ENCODE measurements around the gene ITGAV.
A peak's percentile ranks its signal among the peaks of the same experiment; 100 is the strongest.

ITGAV gene

DNA sequence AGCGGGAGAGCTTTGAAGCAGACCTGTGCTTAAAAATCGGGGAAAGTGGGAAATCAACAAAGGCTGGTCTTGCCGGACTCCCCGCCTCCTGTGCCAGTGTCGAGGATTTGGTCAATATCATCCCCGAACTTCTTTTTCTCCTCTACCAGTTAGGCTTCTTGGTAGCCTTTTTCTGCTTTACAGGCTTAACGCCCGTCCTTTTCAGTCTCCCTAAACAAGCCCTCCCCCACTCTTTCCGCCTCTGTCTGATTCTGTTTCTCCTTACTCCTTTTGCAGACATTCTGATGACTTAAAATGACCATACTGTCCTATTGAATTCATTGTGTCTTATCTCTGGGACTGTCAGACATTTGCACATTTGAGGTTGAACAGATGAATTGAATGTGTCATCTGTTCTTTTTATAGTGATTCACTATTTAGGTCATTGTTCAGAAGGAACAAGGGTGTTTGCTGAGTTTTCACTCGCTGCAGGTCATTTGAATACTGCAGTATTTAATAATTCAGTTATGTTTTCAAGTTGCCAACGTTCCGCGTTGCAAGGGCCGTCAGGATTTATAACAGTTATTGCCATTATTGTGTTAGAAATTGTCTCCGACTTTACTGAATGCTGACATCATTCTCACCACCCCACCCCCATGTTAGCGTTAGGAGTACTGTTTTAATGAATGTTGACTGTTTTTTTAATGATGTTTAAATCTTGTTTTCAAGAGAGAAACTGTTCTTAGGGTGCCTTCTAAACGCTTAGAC is 1.1 kb downstream of the ITGAV start:
- TF ChIP-seq GATA3 (IDR thresholded peaks at IDR 0.05; ENCODE audit: low read depth, low read length) (peak; percentile 89), GATA2 (IDR thresholded peaks at IDR 0.05; ENCODE audit: low read depth, low read length) (peak; percentile 90)

DNA sequence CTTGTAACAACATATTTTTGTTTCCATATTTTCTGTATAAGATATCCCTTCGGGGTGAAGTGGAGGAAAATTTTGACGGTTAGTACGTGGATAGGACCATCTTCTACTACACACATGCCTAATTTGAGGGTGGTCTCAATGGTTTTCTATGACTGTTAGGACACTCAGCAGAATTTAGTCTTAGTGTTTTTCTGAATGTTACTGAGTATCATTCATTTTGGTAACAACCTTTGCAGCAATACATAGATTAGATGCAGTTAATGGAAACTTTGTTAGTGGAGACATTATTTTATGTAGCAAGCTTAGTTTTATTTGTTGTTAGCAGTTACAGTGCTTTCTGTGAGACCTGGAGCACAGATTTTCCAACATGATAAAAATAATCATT is 1.6 kb downstream of the ITGAV start:
- no peak for TF ChIP-seq GATA2 (IDR thresholded peaks at IDR 0.05; ENCODE audit: low read depth, low read length)
- TF ChIP-seq GATA3 (IDR thresholded peaks at IDR 0.05; ENCODE audit: low read depth, low read length), result no peak

DNA sequence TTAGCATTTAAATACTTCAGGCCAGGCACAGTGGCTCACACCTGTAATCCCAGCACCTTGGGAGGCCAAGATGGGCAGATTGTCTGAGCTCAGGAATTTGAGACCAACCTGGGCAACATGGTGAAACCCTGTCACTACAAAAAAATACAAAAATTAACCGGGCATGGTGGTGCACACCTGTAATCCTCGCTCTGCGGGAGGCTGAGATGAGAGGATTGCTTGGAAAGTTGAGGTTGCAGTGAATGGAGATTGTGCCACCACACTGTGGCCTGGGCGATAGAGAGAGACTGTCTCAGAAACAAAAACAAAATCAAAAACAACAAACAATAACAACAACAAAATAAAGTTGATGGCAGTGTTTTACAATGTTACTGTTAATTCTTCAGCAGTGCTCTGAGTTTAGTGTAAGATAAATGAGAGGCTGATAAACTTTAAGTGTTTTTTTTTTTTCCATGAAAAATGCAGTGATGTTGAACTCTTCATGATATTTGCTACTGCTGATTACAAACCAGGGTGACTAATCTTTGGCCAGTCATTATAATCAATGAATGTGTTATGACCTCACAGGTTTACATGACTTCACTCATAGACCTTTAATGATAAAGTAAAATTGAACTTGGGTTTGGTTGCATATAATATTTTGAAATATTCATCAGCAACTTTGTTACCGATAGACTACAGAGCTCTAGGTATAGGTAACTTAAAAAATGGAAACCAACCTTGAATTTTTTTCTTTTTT is 2.5 kb downstream of the ITGAV start:
- no peak for TF ChIP-seq GATA3 (IDR thresholded peaks at IDR 0.05; ENCODE audit: low read depth, low read length)

DNA sequence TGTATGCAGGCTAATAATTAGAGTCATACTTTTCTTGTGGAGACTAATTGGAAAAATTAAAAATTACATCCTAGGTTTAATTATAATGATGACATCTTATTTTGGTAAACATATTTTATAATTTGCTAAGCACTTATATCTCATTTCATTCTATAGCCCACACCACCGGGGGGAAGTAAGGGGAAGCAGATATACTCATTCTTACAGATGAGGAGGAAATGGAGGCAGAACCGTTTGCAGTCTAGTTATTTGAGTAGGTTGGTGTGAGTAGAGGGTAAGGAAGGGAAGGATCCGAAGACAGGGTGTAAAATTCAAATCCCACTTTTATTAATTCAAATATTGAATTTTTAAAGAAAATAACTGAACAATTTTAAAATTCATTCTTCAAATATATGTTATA is 3.7 kb downstream of the ITGAV start:
- TF ChIP-seq GATA2 (IDR thresholded peaks at IDR 0.05; ENCODE audit: low read depth, low read length), result no peak
- TF ChIP-seq GATA3 (IDR thresholded peaks at IDR 0.05; ENCODE audit: low read depth, low read length), result no peak

DNA sequence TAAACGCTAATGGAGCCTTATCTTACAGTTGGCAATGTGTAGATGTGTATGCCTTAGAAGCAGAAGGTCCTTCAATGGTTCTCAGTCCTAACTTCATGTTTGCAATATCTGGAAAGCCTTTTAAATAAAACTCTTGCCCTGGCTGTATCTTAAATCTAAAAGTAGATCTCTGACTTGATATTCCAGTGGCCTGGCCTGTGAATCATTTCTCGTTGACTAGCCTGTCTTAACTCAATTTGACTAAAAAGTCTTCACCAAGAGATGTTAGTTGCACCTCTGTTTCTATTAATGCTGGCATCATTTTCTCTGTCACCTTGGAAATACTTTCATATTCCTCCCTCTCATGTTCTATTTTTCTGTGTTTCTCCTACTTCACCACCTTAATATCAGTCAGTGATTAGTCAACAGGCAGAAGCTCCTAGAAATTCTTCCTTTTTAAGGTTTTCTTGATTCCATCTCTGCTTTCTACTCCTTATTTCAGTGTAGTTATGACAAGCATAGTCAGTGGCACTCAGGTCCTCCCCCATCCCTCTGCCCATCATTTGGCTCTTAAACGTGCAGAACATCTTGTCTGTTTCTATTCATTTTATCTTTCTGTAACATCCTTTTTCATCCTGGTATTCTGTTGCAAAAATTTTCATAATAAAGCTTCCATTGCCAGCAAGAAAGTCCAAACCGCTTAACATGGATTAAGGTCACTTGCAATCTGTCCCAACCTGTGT is 4.3 kb downstream of the ITGAV start:
- TF ChIP-seq GATA3 (IDR thresholded peaks at IDR 0.05; ENCODE audit: low read depth, low read length) (no peak), GATA2 (IDR thresholded peaks at IDR 0.05; ENCODE audit: low read depth, low read length) (no peak)

DNA sequence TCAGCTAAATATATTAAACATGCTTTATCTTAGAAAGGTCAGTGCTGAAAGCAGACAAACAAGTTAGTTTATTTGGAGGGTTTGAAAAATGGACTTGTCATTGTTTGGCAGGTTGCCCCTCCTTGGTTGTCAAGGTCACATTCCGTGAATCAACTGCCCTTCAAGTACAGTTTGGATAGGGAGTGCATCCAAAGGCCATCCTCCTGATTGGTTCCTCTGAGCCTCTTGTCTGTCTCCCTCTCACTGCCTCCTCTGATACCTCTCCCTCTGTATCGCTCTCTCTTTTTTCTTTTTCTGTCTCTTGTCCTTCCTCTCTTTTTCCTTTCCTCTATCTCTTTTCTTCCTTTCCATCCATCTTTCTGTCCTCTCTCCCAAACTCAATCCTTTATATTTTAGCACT is 5.4 kb downstream of the ITGAV start:
- TF ChIP-seq GATA2 (IDR thresholded peaks at IDR 0.05; ENCODE audit: low read depth, low read length) (no peak), GATA3 (IDR thresholded peaks at IDR 0.05; ENCODE audit: low read depth, low read length) (no peak)

DNA sequence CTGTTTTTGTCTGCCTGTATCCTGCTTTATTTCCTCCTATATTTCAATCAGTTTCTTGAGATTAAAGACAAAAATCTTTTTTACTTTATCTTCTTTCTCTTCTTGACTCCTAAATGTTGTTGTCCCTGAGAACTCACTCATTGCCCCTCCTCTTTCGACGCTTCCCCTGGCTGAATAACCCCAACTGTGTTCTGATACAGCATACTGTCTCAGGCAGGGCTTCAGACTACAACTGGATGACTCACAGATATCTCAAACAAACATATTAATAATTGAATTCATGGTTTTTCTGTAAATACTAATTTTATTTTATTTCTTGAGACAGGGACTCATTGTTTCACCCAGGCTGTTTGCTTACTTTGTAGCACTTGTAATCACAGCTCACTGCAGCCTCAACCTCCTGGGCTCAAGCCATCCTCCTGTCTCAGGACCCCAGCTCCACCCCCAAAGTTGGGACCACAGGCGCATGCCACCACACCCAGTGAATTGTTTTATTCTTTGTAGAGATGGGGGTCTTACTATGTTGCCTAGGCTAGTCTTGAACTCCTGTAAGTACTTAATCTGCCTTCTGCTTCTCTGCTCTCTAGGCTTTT is 9.4 kb downstream of the ITGAV start:
- no peak for TF ChIP-seq GATA3 (IDR thresholded peaks at IDR 0.05; ENCODE audit: low read depth, low read length)
- no peak for TF ChIP-seq GATA2 (IDR thresholded peaks at IDR 0.05; ENCODE audit: low read depth, low read length)

DNA sequence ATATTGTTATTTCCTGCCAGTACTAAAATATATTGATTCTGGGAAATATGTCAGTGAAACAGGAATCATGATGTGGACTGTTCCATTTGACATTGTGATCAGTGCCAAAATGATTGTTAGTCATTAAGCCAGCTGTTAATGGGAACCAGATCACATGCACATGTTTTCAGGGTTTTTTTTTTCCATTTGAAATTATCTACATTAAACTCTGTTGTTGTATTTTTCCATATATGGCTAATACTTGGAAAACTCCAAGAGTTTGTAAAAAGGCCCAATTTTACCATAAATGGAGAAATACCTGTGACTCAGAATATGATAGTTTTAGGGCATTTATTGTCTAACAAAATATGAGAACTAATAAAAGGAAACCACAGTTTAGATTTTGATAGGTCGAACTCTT is 13.4 kb downstream of the ITGAV start:
- TF ChIP-seq GATA2 (IDR thresholded peaks at IDR 0.05; ENCODE audit: low read depth, low read length), result no peak
- TF ChIP-seq GATA3 (IDR thresholded peaks at IDR 0.05; ENCODE audit: low read depth, low read length), result no peak

DNA sequence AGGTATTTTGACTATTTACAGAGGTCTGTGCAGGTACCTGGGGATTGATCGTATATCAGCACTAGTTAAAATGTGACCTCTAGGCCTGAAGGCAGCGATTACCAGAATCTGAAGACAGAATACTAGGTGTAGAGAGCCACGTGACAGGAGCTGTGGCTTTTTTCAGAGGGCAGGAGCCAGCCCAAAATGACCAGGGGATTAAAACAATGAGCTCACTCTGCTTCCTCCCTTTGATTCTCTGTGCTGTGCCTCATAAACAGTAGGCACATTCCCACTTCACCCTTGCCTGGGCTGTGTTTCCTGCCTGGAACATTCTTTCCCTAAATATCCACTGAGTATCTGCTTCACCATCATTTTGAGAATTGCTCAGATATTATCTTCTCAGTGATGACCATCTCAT is 15.2 kb downstream of the ITGAV start:
- no peak for TF ChIP-seq GATA3 (IDR thresholded peaks at IDR 0.05; ENCODE audit: low read depth, low read length)
- no peak for TF ChIP-seq GATA2 (IDR thresholded peaks at IDR 0.05; ENCODE audit: low read depth, low read length)

DNA sequence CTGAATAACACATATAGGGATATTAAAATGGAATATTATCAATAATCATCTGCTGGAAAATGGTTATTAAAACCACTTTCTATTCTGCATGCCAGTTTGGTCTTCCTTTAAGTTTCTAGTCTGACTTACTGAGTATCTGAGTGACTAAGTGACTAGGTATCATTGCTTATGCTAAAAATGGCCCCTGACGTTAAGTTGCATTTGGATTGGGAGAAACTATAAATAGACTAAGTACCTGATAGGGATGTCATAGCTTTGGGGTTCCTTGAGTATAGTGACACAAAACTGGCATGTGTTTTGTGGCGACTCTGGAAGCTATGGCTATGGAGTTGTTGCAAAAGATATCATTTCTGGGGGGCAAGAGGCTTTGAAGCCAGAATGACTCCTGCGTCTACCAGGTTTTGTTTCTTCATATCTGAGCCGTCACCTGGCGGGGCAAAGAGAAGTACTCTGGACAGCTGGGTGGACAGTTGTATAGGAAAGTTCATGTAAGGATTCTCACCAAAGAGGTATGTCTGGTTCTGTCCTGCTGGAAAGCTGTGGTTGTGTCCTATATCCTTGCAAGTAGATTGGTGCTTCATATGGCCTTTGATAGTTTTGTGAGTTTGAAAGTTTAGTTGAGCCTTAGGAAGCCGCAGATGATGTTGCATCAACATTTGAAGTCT is 17.9 kb downstream of the ITGAV start:
- TF ChIP-seq GATA3 (IDR thresholded peaks at IDR 0.05; ENCODE audit: low read depth, low read length), result no peak
- no peak for TF ChIP-seq GATA2 (IDR thresholded peaks at IDR 0.05; ENCODE audit: low read depth, low read length)

DNA sequence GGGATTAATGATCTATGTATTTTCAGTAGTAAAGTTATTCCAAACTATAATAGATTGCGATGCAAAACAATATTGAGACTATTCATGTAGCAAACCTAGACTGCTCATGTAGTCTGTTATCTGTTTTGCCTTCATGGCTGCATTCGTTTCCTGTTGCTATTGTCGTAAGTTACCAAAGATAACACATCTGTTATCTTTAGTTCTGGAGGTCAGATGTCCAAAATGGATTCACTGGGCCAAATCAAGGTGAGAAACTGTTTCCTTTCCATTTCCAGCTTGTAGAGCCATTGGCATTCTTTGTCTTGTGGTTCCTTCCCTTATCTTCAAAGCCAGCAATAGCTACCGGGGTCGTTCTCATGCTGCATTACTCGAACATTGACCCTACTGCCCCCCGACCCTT is 20.9 kb downstream of the ITGAV start:
- TF ChIP-seq GATA2 (IDR thresholded peaks at IDR 0.05; ENCODE audit: low read depth, low read length), result no peak
- no peak for TF ChIP-seq GATA3 (IDR thresholded peaks at IDR 0.05; ENCODE audit: low read depth, low read length)

DNA sequence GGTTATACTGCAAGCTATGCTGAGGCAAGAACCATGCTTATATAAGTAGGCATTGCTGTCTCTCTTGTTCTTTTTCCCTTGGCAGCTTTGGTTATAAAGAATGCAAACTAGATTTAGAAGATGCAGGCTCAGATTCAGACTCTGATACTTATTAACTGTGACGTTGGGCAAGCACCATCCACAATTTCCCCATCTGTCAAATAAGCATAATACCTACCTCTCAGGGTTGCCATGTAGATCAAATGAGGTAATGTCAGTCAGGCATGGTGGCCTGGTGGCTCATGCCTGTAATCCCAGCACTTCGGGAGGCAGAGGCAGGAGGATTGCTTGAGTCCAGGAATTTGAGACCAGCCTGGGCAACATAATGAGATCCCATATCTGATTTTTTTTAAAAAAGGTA is 21.7 kb downstream of the ITGAV start:
- TF ChIP-seq GATA3 (IDR thresholded peaks at IDR 0.05; ENCODE audit: low read depth, low read length), result no peak
- TF ChIP-seq GATA2 (IDR thresholded peaks at IDR 0.05; ENCODE audit: low read depth, low read length), result no peak

DNA sequence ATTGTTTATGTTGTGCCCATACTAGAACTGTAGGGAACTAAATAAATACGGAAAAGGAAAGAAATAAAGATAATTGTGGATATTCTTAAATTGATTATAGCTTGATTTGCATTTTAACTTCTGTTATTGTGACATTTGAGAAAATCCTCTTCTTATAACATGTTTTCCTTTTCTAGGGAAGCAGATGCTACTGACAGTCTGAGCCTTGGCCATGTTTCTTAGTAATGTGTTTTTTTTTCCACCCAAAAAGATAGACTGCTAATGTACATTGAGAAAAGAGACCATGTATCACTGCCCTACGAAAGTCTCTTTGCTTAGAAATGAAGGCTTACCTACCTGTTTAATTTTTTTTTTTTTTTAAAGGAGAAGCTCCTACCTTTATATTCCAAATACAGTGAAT is 22.2 kb downstream of the ITGAV start:
- TF ChIP-seq GATA3 (IDR thresholded peaks at IDR 0.05; ENCODE audit: low read depth, low read length) (no peak), GATA2 (IDR thresholded peaks at IDR 0.05; ENCODE audit: low read depth, low read length) (no peak)

Measured in SH-SY5Y (cell line).